ENCODE data around the gene WDR53.
A peak's percentile ranks its signal among the peaks of the same experiment; 100 is the strongest.

GRCh38 chr3:196547067-196547466 lies 21.3 kb downstream of the WDR53 start:
- peak in 1 of 12 donors; percentile 10 for TF ChIP-seq CTCF (IDR thresholded peaks at IDR 0.05)
- no peak for TF ChIP-seq POLR2A (IDR thresholded peaks at IDR 0.05)
